Psoas muscle (tissue), 8 donors: ENCODE measurements around the gene ODAPH. TPM values are rescaled to one million over a fixed set of nuclear protein-coding genes. Genes with fewer than 3 reads are reported as not detected.

ENCODE experiments used
- ATAC-seq, 4 donors: fragments of 200-7000 bp; cut with Tn5 transposase; one replicate each; pipeline ENCODE4 v1.9.1; 2020; ENCODE audit warnings: moderate library complexity in 3 of 4, mild to moderate bottlenecking in 2 of 4
- DNase-seq, 2 donors: peaks; one replicate each; pipeline ENCODE4 v3.0.0-alpha.2; 2020
- H3K27ac ChIP-seq: fragments of 200-600 bp; one replicate; pipeline ENCODE4 v1.8.0; 2022
- H3K27me3 ChIP-seq, 3 donors: fragments of 200-600 bp in 1 of 3; one replicate each; pipeline versions ENCODE4 v1.6.1 to v1.8.0; 2013 to 2022; ENCODE audit warnings: low read length in 2 of 3, mild to moderate bottlenecking in 2 of 3, moderate library complexity in 1 of 3; ENCODE audit not compliant: insufficient read depth in 3 of 3
- H3K36me3 ChIP-seq, 2 donors: fragments of 200-600 bp in 1 of 2; one replicate each; pipeline versions ENCODE4 v1.6.1 to v1.8.0; 2013 to 2022; ENCODE audit warnings: low read depth in 1 of 2, mild to moderate bottlenecking in 1 of 2, moderate library complexity in 1 of 2; ENCODE audit not compliant: insufficient read depth in 1 of 2
- H3K4me1 ChIP-seq: fragments of 200-600 bp; one replicate; pipeline ENCODE4 v1.8.0; 2022
- H3K4me3 ChIP-seq: fragments of 200-600 bp; one replicate; pipeline ENCODE4 v1.8.0; 2022; ENCODE audit warnings: mild to moderate bottlenecking
- H3K9me3 ChIP-seq: fragments of 200-600 bp; one replicate; pipeline ENCODE4 v1.8.0; 2022
- WGBS, 3 donors: extraction: QIAGEN DNeasy Blood & Tissue Kit; methylation state at CpG; one replicate each; pipeline versions ENCODE4 v1.1.6 to v1.1.7; 2013; 5-methylcytosine and 5-hydroxymethylcytosine counted together
- intact Hi-C, 2 donors: fragments of 100-400 bp; cut with DNase I; formaldehyde crosslinking; loops; one replicate each; pipeline versions ENCODE4 v1.11.0 to v1.14.2; 2022
- polyA plus RNA-seq, 3 donors: library from polyadenylated mRNA; stranded (reverse); fragments of 200-250 nt; gene quantifications; one replicate each; pipeline ENCODE4 v1.2.3, GENCODE V29; 2013
- total RNA-seq, 4 donors: library from RNA; stranded (reverse); fragmentation: NEBNext Ultra II Directional in 2 of 4; extraction: Animal tissue kit (Norgen Biotek cat#: 25700) in 2 of 4; gene quantifications; one replicate each; pipeline versions ENCODE4 v1.2.1 to v1.2.4, GENCODE V29; 2021 to 2023
- TF ChIP-seq, protein P1 (sequence below): fragments of 200-600 bp; IDR thresholded peaks from one replicate; pipeline ENCODE4 v1.8.0; 2022; ENCODE audit warnings: antibody characterized with exemption
- donor health status: healthy with polysubstance abuse.
- donor health status: DM: no; HTN: no; CAD: no; lungs with moderate emphysema.
- donor health status: Bipolar disorder and iron deficiency.
- donor health status: healthy.
- donor health status: DM: yes; HTN: yes; CAD: no.
- donor health status: DM: no; HTN: no; CAD: no.
- donor health status: DM: no; HTN: no; CAD: no.
- donor health status: DM: yes; HTN: yes; CAD: no.

ODAPH gene
- total and polyA plus RNA-seq, 7 donors: 0.04 to 0.15 (median 0.10) TPM; not detected in 3

DNA sequence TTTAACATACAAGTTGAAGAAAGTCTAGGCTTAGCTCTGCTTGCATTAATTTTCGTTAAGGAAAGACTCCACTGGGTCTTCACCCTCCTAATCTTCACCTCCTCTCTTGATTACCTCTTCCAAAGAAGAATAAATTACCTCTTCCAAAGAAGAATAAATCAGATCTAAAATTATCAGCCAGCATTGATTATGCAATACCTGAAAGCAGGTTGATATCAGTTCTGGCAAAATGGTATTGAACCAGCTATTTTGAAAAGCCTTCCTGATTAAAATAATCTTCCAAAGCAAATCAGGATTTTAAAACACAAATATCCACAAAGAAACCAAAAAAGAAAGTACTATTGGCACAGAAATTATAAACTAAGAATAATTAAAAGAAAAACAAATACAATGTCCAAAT is 37.5 kb downstream of the ODAPH start:
- no peaks in the 10 kb centered on the region for H3K9me3 ChIP-seq
- intact Hi-C loops: no loop called here
- no peaks in the 10 kb centered on the region for H3K4me1 ChIP-seq
- no peaks in the 10 kb centered on the region for H3K27me3 ChIP-seq
- H3K36me3 ChIP-seq: no peaks in the 10 kb centered on the region
- 74 to 90% (median 81%) methylated on average over 1 of the region's 1 CpG for WGBS, 3 donors
- DNase-seq (no peak), ATAC-seq (no peak)
- TF ChIP-seq, protein P1, sequence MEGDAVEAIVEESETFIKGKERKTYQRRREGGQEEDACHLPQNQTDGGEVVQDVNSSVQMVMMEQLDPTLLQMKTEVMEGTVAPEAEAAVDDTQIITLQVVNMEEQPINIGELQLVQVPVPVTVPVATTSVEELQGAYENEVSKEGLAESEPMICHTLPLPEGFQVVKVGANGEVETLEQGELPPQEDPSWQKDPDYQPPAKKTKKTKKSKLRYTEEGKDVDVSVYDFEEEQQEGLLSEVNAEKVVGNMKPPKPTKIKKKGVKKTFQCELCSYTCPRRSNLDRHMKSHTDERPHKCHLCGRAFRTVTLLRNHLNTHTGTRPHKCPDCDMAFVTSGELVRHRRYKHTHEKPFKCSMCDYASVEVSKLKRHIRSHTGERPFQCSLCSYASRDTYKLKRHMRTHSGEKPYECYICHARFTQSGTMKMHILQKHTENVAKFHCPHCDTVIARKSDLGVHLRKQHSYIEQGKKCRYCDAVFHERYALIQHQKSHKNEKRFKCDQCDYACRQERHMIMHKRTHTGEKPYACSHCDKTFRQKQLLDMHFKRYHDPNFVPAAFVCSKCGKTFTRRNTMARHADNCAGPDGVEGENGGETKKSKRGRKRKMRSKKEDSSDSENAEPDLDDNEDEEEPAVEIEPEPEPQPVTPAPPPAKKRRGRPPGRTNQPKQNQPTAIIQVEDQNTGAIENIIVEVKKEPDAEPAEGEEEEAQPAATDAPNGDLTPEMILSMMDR: no peak
- no peak overlapping the region for H3K27ac ChIP-seq
- H3K4me3 ChIP-seq: no peak overlapping the region

DNA sequence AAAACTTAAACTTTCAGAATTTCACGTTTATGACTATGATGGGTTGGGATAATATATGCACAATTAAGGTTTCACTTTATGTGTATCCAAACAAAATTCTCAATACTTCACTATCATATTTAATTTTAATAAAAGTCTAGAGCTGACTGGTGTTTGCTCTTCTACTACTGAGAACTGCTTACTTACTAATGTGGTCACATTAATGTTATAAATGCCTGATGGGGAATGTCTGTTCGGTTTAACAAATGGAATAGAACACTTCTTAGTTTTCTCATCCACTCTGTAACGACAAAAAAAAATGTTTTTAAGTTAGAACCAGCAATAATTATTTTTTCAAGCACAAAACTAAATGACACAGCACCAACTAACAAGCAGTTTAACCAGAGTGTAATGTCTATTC is 40.2 kb downstream of the ODAPH start:
- Histone ChIP-seq H3K9me3 (no peaks in the 10 kb centered on the region), H3K36me3 (no peaks in the 10 kb centered on the region)
- WGBS, 3 donors: 66 to 81% (median 73%) methylated on average over 3 of the region's 3 CpGs

DNA sequence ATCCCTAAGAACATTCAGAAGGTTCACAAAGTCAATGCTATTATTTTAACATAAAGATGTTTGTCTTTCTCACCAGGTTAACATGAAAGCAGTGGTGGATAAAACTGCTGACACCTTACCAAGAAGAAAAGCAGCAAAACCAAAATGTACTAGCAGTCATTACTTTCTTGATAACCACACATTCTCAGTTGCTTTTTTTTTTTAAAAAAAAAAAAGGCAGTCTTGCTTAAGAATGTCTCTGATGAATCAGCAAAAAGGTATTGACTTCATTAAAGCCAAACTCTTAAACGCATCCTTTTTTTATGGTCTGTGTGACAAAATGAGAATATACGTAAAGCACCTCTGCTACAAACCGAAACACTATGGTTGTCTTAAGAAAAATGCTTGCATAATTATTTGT is 42.5 kb downstream of the ODAPH start:
- H3K4me1 ChIP-seq: no peaks in the 10 kb centered on the region
- H3K9me3 ChIP-seq: no peaks in the 10 kb centered on the region
- WGBS, 3 donors: 82 to 89% (median 85%) methylated on average over 3 of the region's 3 CpGs
- DNase-seq: no peak
- no peaks in the 10 kb centered on the region for H3K27me3 ChIP-seq
- no peak for ATAC-seq
- H3K36me3 ChIP-seq: no peaks in the 10 kb centered on the region
- TF ChIP-seq, protein P1: no peak
- no peak overlapping the region for H3K27ac ChIP-seq
- H3K4me3 ChIP-seq: no peak overlapping the region
- intact Hi-C loops: no loop called here

More for the DNA sequence above, 40.2 kb downstream of the ODAPH start:
- DNase-seq (no peak), ATAC-seq (no peak)
- Histone ChIP-seq H3K4me3 (no peak overlapping the region), H3K4me1 (no peaks in the 10 kb centered on the region), H3K27me3 (no peaks in the 10 kb centered on the region), H3K27ac (no peak overlapping the region)
- intact Hi-C loops: no loop called here
- TF ChIP-seq, protein P1: no peak

DNA sequence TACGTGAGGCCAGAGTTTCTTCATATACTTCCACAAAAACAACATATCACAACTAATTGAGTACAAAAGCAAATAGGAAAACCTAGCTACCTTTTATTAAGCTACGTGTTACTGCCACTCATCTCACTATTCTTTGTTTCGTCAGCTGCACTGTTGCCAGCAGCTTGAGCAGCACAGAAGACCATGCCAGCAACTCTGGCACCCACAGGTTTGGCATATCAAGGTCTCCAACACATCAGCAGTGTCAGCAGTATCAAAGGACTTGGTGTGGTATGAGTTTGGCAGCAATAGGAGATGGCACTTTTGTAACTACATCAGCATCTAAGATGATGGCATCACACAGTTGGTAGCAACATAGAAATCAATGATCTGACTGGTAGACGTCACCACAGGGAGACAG is 43.8 kb downstream of the ODAPH start:
- H3K4me1 ChIP-seq: no peaks in the 10 kb centered on the region
- no peaks in the 10 kb centered on the region for H3K36me3 ChIP-seq
- H3K4me3 ChIP-seq: no peak overlapping the region
- intact Hi-C loops: no loop called here
- H3K27ac ChIP-seq: no peak overlapping the region
- H3K27me3 ChIP-seq: no peaks in the 10 kb centered on the region
- DNase-seq (no peak), ATAC-seq (no peak)
- H3K9me3 ChIP-seq: no peaks in the 10 kb centered on the region
- TF ChIP-seq, protein P1: no peak
- WGBS, 3 donors: 49 to 68% (median 59%) methylated on average over 4 of the region's 4 CpGs

DNA sequence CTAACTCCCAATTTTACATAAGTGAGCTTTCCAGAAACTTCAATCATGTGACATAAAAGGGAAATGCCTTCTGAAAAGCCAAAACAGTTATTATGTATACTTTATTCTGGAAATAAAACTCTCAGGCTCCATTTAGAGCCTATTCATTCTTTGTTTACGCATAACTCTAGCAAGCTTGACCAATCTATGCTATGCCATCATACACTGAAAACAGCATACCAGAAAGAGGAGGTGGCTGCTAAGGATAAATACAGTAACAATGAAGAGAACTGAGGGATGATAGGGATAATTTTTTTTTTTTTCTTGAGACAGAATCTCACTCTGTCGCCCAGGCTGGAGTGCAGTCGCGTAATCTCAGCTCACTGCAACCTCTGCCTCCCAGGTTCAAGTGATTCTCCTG is 50.1 kb downstream of the ODAPH start:
- H3K27me3 ChIP-seq: no peaks in the 10 kb centered on the region
- no peak overlapping the region for H3K4me3 ChIP-seq
- H3K4me1 ChIP-seq: no peaks in the 10 kb centered on the region
- H3K9me3 ChIP-seq: no peaks in the 10 kb centered on the region
- no peaks in the 10 kb centered on the region for H3K36me3 ChIP-seq
- WGBS, 3 donors: 88 to 95% (median 92%) methylated on average over 4 of the region's 4 CpGs
- intact Hi-C loops: no loop called here
- TF ChIP-seq, protein P1: no peak
- DNase-seq (no peak), ATAC-seq (no peak)
- no peak overlapping the region for H3K27ac ChIP-seq
